Measurements from ENCODE around the gene HERPUD1.

DNA sequence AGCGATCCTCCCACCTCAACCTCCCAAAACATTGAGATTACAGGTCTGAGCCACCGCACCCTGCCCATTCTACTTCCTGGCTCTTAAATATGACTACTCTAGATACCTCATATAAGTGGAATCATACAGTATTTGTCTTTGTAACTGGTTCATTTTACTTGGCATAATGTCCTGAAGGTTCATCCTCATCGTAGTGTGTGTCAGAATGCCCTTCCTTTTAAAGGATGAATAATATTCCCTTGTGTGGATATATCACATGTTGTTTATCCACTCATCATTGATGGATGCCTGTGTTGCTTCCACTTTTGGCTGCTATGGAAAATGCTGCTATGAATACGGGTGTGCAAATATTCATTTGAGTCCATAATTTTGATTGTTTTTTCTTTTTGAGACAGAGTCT is 24.1 kb downstream of the HERPUD1 start:
- TF ChIP-seq, protein P1, sequence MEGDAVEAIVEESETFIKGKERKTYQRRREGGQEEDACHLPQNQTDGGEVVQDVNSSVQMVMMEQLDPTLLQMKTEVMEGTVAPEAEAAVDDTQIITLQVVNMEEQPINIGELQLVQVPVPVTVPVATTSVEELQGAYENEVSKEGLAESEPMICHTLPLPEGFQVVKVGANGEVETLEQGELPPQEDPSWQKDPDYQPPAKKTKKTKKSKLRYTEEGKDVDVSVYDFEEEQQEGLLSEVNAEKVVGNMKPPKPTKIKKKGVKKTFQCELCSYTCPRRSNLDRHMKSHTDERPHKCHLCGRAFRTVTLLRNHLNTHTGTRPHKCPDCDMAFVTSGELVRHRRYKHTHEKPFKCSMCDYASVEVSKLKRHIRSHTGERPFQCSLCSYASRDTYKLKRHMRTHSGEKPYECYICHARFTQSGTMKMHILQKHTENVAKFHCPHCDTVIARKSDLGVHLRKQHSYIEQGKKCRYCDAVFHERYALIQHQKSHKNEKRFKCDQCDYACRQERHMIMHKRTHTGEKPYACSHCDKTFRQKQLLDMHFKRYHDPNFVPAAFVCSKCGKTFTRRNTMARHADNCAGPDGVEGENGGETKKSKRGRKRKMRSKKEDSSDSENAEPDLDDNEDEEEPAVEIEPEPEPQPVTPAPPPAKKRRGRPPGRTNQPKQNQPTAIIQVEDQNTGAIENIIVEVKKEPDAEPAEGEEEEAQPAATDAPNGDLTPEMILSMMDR (conservative IDR thresholded peaks at IDR 0.05), result no peak
- TF ChIP-seq EZH2 (IDR thresholded peaks at IDR 0.05; ENCODE audit: low read depth), result no peak
